Measurements from ENCODE around the gene AFF3.

DNA sequence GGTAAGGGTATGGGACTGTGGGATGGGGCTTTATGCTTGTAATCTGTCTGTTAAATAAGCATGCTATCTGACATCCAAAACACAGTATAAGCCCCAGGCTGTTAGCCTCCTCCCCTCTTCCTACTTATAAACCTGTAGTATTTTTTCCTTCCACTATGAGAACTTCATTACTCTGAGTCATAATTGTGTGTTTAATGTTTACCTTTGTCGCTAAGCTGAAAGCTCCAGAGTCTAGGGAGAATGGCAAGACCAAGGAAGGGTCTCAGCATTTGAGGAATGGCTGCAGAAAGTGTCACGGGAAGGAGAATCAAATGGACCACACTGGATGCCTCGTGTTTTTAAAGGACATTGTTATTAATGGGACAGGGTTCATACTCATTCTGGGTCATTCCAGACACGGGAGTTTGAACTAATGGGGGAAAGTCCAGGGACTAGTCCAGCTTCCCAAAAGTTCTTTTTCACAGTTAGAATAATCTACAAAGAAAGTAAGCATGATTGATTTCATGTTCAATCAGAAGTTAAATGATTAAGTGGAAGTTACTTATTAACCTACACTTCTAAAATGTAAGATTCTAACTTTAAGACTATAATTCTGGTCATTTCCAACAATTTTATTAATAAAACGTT lies 292.2 kb downstream of the AFF3 start:
- TF ChIP-seq, protein P1, sequence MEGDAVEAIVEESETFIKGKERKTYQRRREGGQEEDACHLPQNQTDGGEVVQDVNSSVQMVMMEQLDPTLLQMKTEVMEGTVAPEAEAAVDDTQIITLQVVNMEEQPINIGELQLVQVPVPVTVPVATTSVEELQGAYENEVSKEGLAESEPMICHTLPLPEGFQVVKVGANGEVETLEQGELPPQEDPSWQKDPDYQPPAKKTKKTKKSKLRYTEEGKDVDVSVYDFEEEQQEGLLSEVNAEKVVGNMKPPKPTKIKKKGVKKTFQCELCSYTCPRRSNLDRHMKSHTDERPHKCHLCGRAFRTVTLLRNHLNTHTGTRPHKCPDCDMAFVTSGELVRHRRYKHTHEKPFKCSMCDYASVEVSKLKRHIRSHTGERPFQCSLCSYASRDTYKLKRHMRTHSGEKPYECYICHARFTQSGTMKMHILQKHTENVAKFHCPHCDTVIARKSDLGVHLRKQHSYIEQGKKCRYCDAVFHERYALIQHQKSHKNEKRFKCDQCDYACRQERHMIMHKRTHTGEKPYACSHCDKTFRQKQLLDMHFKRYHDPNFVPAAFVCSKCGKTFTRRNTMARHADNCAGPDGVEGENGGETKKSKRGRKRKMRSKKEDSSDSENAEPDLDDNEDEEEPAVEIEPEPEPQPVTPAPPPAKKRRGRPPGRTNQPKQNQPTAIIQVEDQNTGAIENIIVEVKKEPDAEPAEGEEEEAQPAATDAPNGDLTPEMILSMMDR (IDR thresholded peaks at IDR 0.05), result no peak
- TF ChIP-seq ZFX (IDR thresholded peaks at IDR 0.05; ENCODE audit: borderline replicate concordance), result no peak

Data from 22Rv1 (cell line).